HEK293 (cell line): Measurements from ENCODE around the gene C9orf43.

ENCODE experiments used
- CTCF ChIA-PET: fragments of 350-600 bp; formaldehyde crosslinking; extraction: SDS; loops from one replicate; lab custom pipeline; 2021; ENCODE audit warnings: antibody characterized with exemption; lab: Yijun Ruan, JAX
- POLR2A ChIA-PET: fragments of 300-600 bp; formaldehyde crosslinking; extraction: SDS; loops from one replicate; lab custom pipeline; 2020; ENCODE audit warnings: antibody characterized with exemption, inconsistent platforms; lab: Yijun Ruan, JAX
- H3K27ac ChIP-seq: fragments of 200-500 bp; sonication (Bioruptor generic); 2 replicates; pipeline ENCODE4 v1.5.1; 2014; ENCODE audit warnings: low read depth, low read length, control low read depth, inconsistent platforms; ENCODE audit errors: extremely low read depth
- H3K36me3 ChIP-seq, 2 experiments: fragments of 200-500 bp in 1 of 2; sonication (Bioruptor generic) in 1 of 2; 1 replicate in 1 of 2; 2 replicates in 1 of 2; pipeline ENCODE4 v1.5.1; 2014 to 2017; ENCODE audit warnings: inconsistent platforms in 2 of 2, low read length in 2 of 2; ENCODE audit not compliant: control insufficient read depth in 2 of 2, insufficient read depth in 1 of 2
- H3K4me1 ChIP-seq: fragments of 200-500 bp; sonication (Bioruptor generic); 2 replicates; pipeline ENCODE4 v1.5.1; 2014; ENCODE audit warnings: mild to moderate bottlenecking, low read length, inconsistent platforms; ENCODE audit not compliant: control insufficient read depth, insufficient read depth
- H3K4me3 ChIP-seq: 2 replicates; pipeline ENCODE4 v1.5.1; 2011; ENCODE audit warnings: low read depth, mild to moderate bottlenecking, control low read depth, low read length, moderate library complexity
- H3K9me3 ChIP-seq: fragments of 200-500 bp; sonication (Bioruptor generic); 2 replicates; pipeline ENCODE4 v1.5.1; 2014; ENCODE audit warnings: low read depth, low read length, inconsistent platforms; ENCODE audit not compliant: control insufficient read depth, insufficient read depth
- KLF17 ChIP-seq: fragments of 450-650 bp; formaldehyde crosslinking; IDR thresholded peaks from 2 replicates; pipeline ENCODE4 v1.5.1; 2016; ENCODE audit warnings: missing biosample characterization, missing genetic modification characterization
- MEIS1 ChIP-seq: sonication (generic); formaldehyde crosslinking; IDR thresholded peaks from 2 replicates; pipeline ENCODE4 v1.8.1; 2022; ENCODE audit warnings: missing genetic modification reagents, mild to moderate bottlenecking, borderline replicate concordance
- ZBTB21 ChIP-seq: fragments of 450-650 bp; formaldehyde crosslinking; IDR thresholded peaks from 2 replicates; pipeline ENCODE4 v1.5.1; 2017; ENCODE audit warnings: missing biosample characterization, missing genetic modification characterization
- ZBTB26 ChIP-seq: fragments of 450-650 bp; formaldehyde crosslinking; optimal IDR thresholded peaks from 2 replicates; pipeline ENCODE3; 2016; ENCODE audit warnings: missing biosample characterization, mild to moderate bottlenecking, missing genetic modification characterization
- ZFP69B ChIP-seq: fragments of 450-650 bp; formaldehyde crosslinking; IDR thresholded peaks from 2 replicates; pipeline ENCODE4 v1.5.1; 2016; ENCODE audit warnings: missing biosample characterization, missing genetic modification characterization
- ZNF112 ChIP-seq: fragments of 450-650 bp; formaldehyde crosslinking; IDR thresholded peaks from 2 replicates; pipeline ENCODE4 v1.5.0; 2017; ENCODE audit warnings: missing biosample characterization, missing genetic modification characterization
- ZNF138 ChIP-seq: fragments of 450-650 bp; formaldehyde crosslinking; IDR thresholded peaks from 2 replicates; pipeline ENCODE4 v1.5.1; 2016; ENCODE audit warnings: missing biosample characterization, missing genetic modification characterization, borderline replicate concordance
- ZNF155 ChIP-seq: fragments of 450-650 bp; formaldehyde crosslinking; IDR thresholded peaks from 2 replicates; pipeline ENCODE4 v1.5.1; 2016; ENCODE audit warnings: missing biosample characterization, missing genetic modification characterization
- ZNF26 ChIP-seq: fragments of 450-650 bp; formaldehyde crosslinking; IDR thresholded peaks from 2 replicates; pipeline ENCODE4 v1.5.1; 2016; ENCODE audit warnings: missing biosample characterization, missing genetic modification characterization
- ZNF335 ChIP-seq: fragments of 450-650 bp; formaldehyde crosslinking; conservative IDR thresholded peaks from 2 replicates; pipeline ENCODE4 v1.5.1; 2016; ENCODE audit warnings: missing biosample characterization, missing genetic modification characterization
- ZNF350 ChIP-seq: fragments of 450-650 bp; formaldehyde crosslinking; IDR thresholded peaks from 2 replicates; pipeline ENCODE4 v1.5.0; 2017; ENCODE audit warnings: missing biosample characterization, mild to moderate bottlenecking, missing genetic modification characterization
- ZNF394 ChIP-seq: fragments of 450-650 bp; formaldehyde crosslinking; IDR thresholded peaks from 2 replicates; pipeline ENCODE4 v1.5.1; 2016; ENCODE audit warnings: missing biosample characterization, missing genetic modification characterization, mild to moderate bottlenecking, moderate library complexity, borderline replicate concordance
- ZNF398 ChIP-seq: fragments of 450-650 bp; formaldehyde crosslinking; IDR thresholded peaks from 2 replicates; pipeline ENCODE4 v1.5.1; 2017; ENCODE audit warnings: missing biosample characterization, missing genetic modification characterization
- ZNF473 ChIP-seq: fragments of 450-650 bp; formaldehyde crosslinking; IDR thresholded peaks from 2 replicates; pipeline ENCODE4 v1.5.1; 2017; ENCODE audit warnings: missing biosample characterization, missing genetic modification characterization
- ZNF510 ChIP-seq: fragments of 450-650 bp; formaldehyde crosslinking; IDR thresholded peaks from 2 replicates; pipeline ENCODE4 v1.5.1; 2018; ENCODE audit warnings: mild to moderate bottlenecking, missing genetic modification characterization, missing biosample characterization; ENCODE audit not compliant: insufficient replicate concordance
- ZNF600 ChIP-seq: fragments of 450-650 bp; formaldehyde crosslinking; IDR thresholded peaks from 2 replicates; pipeline ENCODE4 v1.5.1; 2016; ENCODE audit warnings: missing biosample characterization, missing genetic modification characterization
- ZNF704 ChIP-seq: fragments of 450-650 bp; formaldehyde crosslinking; IDR thresholded peaks from 2 replicates; pipeline ENCODE4 v1.5.1; 2016; ENCODE audit warnings: missing biosample characterization, missing genetic modification characterization
- ZNF791 ChIP-seq: fragments of 450-650 bp; formaldehyde crosslinking; IDR thresholded peaks from 2 replicates; pipeline ENCODE4 v1.5.1; 2016; ENCODE audit warnings: missing biosample characterization, missing genetic modification characterization

C9orf43 gene

GRCh38 chr9:113395000-113395861 lies 15.3 kb upstream of the C9orf43 start:
- peaks cover 2% of the 10 kb centered on the region; the same call in 1 of the 2 replicates for H3K4me1 ChIP-seq
- H3K9me3 ChIP-seq, result no peaks in the 10 kb centered on the region
- ChIA-PET CTCF (interaction anchor here (0.6 kb wide), 1 partner anchor 11 kb away, joined by 3 read pairs; no protein-coding TSS in a partner anchor), POLR2A (interaction anchor here (0.5 kb wide), 1 partner anchor 25 kb away, joined by 3 read pairs; no protein-coding TSS in a partner anchor)
- TF ChIP-seq KLF17 (tag by site-specific recombination), result no peak
- TF ChIP-seq ZBTB21, result no peak
- no peak for TF ChIP-seq ZFP69B (tag by site-specific recombination)
- TF ChIP-seq ZNF155 (tag by site-specific recombination), result no peak
- no peak for TF ChIP-seq ZNF335 (tag by site-specific recombination)
- no peak for TF ChIP-seq ZNF350 (tag by site-specific recombination)
- TF ChIP-seq ZNF510 (tag by site-specific recombination), result no peak
- no peak for TF ChIP-seq ZNF791 (tag by site-specific recombination)
- TF ChIP-seq ZBTB26, result no peak
- no peak for TF ChIP-seq ZNF398 (tag by site-specific recombination)
- TF ChIP-seq ZNF704, result no peak
- TF ChIP-seq MEIS1 (CRISPR knock-in tag), result no peak
- no peak for TF ChIP-seq ZNF600 (tag by site-specific recombination)
- no peak for TF ChIP-seq ZNF138 (tag by site-specific recombination)
- no peak for TF ChIP-seq ZNF112
- no peak for TF ChIP-seq ZNF26 (tag by site-specific recombination)
- no peak for TF ChIP-seq ZNF473 (tag by site-specific recombination)
- no peak for TF ChIP-seq ZNF394 (tag by site-specific recombination)
- no peak overlapping the region for H3K4me3 ChIP-seq
- no peak overlapping the region for H3K27ac ChIP-seq
- H3K36me3 ChIP-seq, result peaks cover 0 to 38% of the 10 kb centered on the region in 2 experiments; a peak in 1 of 3 replicates
